SK-N-MC (cell line): ENCODE data around the gene MAN1C1.

ENCODE experiments used
- DNase-seq: peaks from one replicate; pipeline ENCODE4 v3.0.0-alpha.2; 2011; ENCODE audit warnings: low read depth, low spot score
- H3K27ac ChIP-seq: fragments of 200-600 bp; sonication (generic); 2 replicates; pipeline ENCODE4 v1.5.1; 2016; ENCODE audit warnings: mixed run types
- H3K36me3 ChIP-seq: fragments of 200-600 bp; sonication (generic); 2 replicates; pipeline ENCODE4 v1.6.1; 2017; ENCODE audit warnings: antibody characterized with exemption, low read length, mixed read lengths; ENCODE audit not compliant: insufficient read depth
- H3K4me3 ChIP-seq: fragments of 200-600 bp; sonication (generic); 2 replicates; pipeline ENCODE4 v1.5.1; 2016
- H3K9ac ChIP-seq: fragments of 200-600 bp; sonication (generic); 2 replicates; pipeline ENCODE4 v1.8.0; 2017; ENCODE audit warnings: mixed run types, mixed read lengths; ENCODE audit not compliant: insufficient read length
- H3K9me3 ChIP-seq: fragments of 200-600 bp; sonication (generic); 2 replicates; pipeline ENCODE4 v1.6.1; 2017; ENCODE audit warnings: low read depth, mild to moderate bottlenecking, antibody characterized with exemption, low read length, moderate library complexity, mixed read lengths
- EZH2 ChIP-seq: fragments of 200-600 bp; sonication (generic); IDR thresholded peaks from one replicate; pipeline ENCODE4 v1.6.1; 2017; ENCODE audit warnings: antibody characterized with exemption
- FOXP2 ChIP-seq: optimal IDR thresholded peaks from 2 replicates; pipeline ENCODE3; 2011; ENCODE audit warnings: mild to moderate bottlenecking, moderate library complexity; ENCODE audit not compliant: insufficient read depth; ENCODE audit errors: extremely low read length, control extremely low read depth
- POLR2AphosphoS5 ChIP-seq: IDR thresholded peaks from 2 replicates; pipeline ENCODE4 v1.6.1; 2012; ENCODE audit warnings: mild to moderate bottlenecking, low read depth, low read length, borderline replicate concordance

MAN1C1 gene

GRCh38 chr1:25808481-25809244, 192.1 kb downstream of the MAN1C1 start:
- no peak overlapping the region for H3K27ac ChIP-seq
- no peaks in the 10 kb centered on the region for H3K9me3 ChIP-seq
- no peak overlapping the region for H3K9ac ChIP-seq
- no peak for TF ChIP-seq EZH2
- no peak for TF ChIP-seq POLR2AphosphoS5
- TF ChIP-seq FOXP2 = no peak
- no peak overlapping the region for H3K4me3 ChIP-seq
- no peaks in the 10 kb centered on the region for H3K36me3 ChIP-seq
- no peak for DNase-seq

- Histone ChIP-seq H3K36me3 (no peaks in the 10 kb centered on the region), H3K27ac (no peak overlapping the region), H3K9me3 (no peaks in the 10 kb centered on the region), H3K9ac (no peak overlapping the region), H3K4me3 (no peak overlapping the region)
- no peak for DNase-seq
- no peak for TF ChIP-seq EZH2
- no peak for TF ChIP-seq FOXP2
- no peak for TF ChIP-seq POLR2AphosphoS5
Measured at GRCh38 chr1:25809283-25809926, 192.8 kb downstream of the MAN1C1 start.

GRCh38 chr1:25809929-25810328, 193.3 kb downstream of the MAN1C1 start:
- Histone ChIP-seq H3K36me3 (no peaks in the 10 kb centered on the region), H3K9me3 (no peaks in the 10 kb centered on the region), H3K27ac (no peak overlapping the region), H3K9ac (no peak overlapping the region), H3K4me3 (no peak overlapping the region)
- DNase-seq = no peak
- TF ChIP-seq POLR2AphosphoS5 (no peak), FOXP2 (no peak)

GRCh38 chr1:25810341-25811299, 194.0 kb downstream of the MAN1C1 start:
- Histone ChIP-seq H3K36me3 (no peaks in the 10 kb centered on the region), H3K27ac (no peak overlapping the region)
- DNase-seq = no peak

GRCh38 chr1:25811384-25812082, 194.9 kb downstream of the MAN1C1 start:
- DNase-seq = no peak
- H3K9me3 ChIP-seq = no peaks in the 10 kb centered on the region
- no peak overlapping the region for H3K4me3 ChIP-seq
- H3K27ac ChIP-seq = no peak overlapping the region
- no peak overlapping the region for H3K9ac ChIP-seq
- no peaks in the 10 kb centered on the region for H3K36me3 ChIP-seq
- TF ChIP-seq POLR2AphosphoS5 (no peak), EZH2 (no peak), FOXP2 (no peak)

More at GRCh38 chr1:25810341-25811299, 194.0 kb downstream of the MAN1C1 start:
- no peak overlapping the region for H3K9ac ChIP-seq
- no peaks in the 10 kb centered on the region for H3K9me3 ChIP-seq
- no peak overlapping the region for H3K4me3 ChIP-seq
- TF ChIP-seq FOXP2 (no peak), POLR2AphosphoS5 (no peak), EZH2 (no peak)

GRCh38 chr1:25813071-25813733, 196.6 kb downstream of the MAN1C1 start:
- no peak for DNase-seq
- Histone ChIP-seq H3K36me3 (no peaks in the 10 kb centered on the region), H3K4me3 (no peak overlapping the region), H3K27ac (no peak overlapping the region), H3K9ac (no peak overlapping the region), H3K9me3 (no peaks in the 10 kb centered on the region)
- TF ChIP-seq EZH2 (no peak), POLR2AphosphoS5 (no peak), FOXP2 (no peak)

- Histone ChIP-seq H3K4me3 (no peak overlapping the region), H3K36me3 (no peaks in the 10 kb centered on the region), H3K27ac (no peak overlapping the region), H3K9me3 (no peaks in the 10 kb centered on the region), H3K9ac (no peak overlapping the region)
- no peak for DNase-seq
- TF ChIP-seq EZH2 (no peak), FOXP2 (no peak), POLR2AphosphoS5 (no peak)
Measured at GRCh38 chr1:25813734-25814471, 197.3 kb downstream of the MAN1C1 start.
